PFSK-1 (cell line): ENCODE measurements around the gene PRSS50.

Source experiments
- POLR2AphosphoS5 ChIP-seq: IDR thresholded peaks from 2 replicates; pipeline ENCODE4 v1.6.1; 2012; ENCODE audit warnings: low read depth, mild to moderate bottlenecking, control low read depth, low read length, moderate library complexity
- REST ChIP-seq, 2 experiments: IDR thresholded peaks; 2 replicates each; pipeline versions ENCODE4 v1.6.1 to v1.8.0; 2011 to 2012; ENCODE audit warnings: low read depth in 2 of 2, low read length in 2 of 2, control low read depth in 1 of 2, inconsistent platforms in 1 of 2, mild to moderate bottlenecking in 1 of 2, moderate library complexity in 1 of 2; ENCODE audit not compliant: insufficient read depth in 1 of 2
- SIN3A ChIP-seq: IDR thresholded peaks from 2 replicates; pipeline ENCODE4 v1.6.1; 2012; ENCODE audit warnings: mild to moderate bottlenecking, low read length, moderate library complexity, borderline replicate concordance; ENCODE audit not compliant: insufficient read depth
- TAF1 ChIP-seq: IDR thresholded peaks from 2 replicates; pipeline ENCODE4 v1.6.1; 2012; ENCODE audit warnings: low read length, control low read depth, borderline replicate concordance; ENCODE audit not compliant: insufficient read depth

GRCh38 chr3:46707601-46708011 is 10.1 kb downstream of the PRSS50 start:
- TF ChIP-seq REST (IDR thresholded peaks at IDR 0.05; ENCODE audit: insufficient read depth in 1 of 2, low read depth in 2 of 2, low read length in 2 of 2) (no peak), SIN3A (no peak), POLR2AphosphoS5 (no peak), TAF1 (no peak)
